Activated T-helper 9 cell treated with anti-CD3 and anti-CD28 coated beads, Interleukin-2, amount 50 U/mL, for 16 hours (primary cell): ENCODE results near the gene PSMD12.
"Not testable (repeated sequence)": the region's sequence is repeated elsewhere in the genome, so short reads cannot be mapped to it uniquely, and the experiment has no call there.

Source experiments
- DNase-seq: peaks from one replicate; pipeline ENCODE4 v3.0.0-alpha.2; 2020; ENCODE audit warnings: low read depth

Gene PSMD12

DNA sequence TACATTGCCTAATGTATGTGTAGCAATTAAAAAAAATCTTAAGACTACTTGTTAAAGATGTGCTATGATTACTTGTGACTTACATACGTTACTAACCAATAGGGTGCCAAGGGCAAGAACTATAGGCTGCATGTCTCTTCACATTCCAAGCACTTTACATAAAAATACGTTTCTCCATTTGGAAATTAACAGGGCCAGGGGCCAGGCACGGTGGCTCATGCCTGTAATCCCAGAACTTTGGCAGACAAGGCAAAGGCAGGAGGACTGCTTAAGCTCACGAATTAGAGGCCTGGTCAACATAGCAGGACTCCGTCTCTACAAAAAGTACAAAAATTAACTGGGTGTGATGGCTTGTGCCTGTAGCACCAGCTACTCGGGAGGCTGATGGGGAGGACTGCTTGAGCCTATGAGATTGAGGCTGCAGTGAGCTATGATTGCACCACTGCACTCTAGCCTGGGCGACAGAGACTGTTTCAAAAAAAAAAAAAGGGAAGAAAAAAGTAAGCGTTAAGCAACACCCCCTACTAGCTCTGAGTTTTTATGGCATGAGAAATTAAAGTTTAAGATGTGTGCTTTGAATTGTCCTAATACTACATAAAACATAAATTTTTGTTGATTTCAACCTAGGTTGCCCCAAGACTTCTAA lies 12.3 kb downstream of the PSMD12 start:
- no peak for DNase-seq

DNA sequence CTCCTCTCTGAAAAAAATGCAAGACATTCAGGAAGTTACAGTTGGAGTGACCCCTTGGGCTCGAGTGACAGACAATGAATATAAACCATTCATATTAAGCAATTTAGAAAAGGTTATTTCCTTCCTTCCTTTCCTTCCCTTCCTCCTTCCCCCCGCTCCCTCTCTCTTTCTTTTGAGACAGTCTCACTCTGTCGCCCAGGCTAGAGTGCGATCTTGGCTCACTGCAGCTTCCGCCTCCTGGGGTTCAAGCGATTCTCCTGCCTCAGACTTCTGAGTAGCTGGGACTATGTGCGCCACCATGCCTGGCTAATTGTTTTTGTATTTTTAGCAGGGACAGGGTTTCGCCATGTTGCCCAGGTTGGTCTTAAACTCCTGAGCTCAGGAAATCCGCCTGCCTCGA lies 13.2 kb downstream of the PSMD12 start:
- DNase-seq: no peak

DNA sequence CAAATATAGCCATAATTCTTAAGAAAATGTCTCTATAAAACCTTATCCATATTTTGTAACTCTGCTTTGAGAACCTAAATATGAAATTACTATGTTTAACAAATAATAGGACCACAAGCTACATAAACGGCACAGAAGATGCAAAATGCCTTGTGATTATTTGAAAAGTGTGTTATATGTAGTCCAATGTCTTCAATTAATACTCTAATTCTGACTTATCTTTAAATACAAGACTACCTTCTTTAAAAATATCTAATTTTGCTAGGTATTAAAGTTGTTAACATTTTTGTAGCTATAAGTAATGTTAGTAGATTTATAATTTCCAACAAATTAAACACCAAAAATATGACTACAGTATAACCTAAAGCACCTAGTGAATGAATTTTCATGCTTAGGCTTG lies 17.0 kb downstream of the PSMD12 start:
- no peak for DNase-seq

DNA sequence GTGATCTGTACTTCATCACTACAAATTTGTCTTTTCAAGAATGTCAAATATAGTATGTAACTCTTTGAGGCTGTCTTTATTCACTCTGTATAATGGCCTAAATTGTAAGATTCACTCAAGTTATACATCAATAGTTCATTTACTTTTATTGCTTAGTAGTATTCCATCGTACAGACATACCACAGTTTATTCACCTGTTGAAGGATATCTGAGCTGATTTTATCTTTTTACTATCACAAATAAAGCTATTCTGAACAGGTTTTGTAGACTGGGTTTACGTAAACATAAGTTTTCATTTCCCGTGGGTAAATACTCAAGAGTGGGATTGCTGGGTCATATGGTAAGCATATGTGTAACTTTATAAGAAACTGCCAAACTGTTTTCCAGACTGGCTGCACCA lies 18.6 kb downstream of the PSMD12 start:
- DNase-seq: no peak

DNA sequence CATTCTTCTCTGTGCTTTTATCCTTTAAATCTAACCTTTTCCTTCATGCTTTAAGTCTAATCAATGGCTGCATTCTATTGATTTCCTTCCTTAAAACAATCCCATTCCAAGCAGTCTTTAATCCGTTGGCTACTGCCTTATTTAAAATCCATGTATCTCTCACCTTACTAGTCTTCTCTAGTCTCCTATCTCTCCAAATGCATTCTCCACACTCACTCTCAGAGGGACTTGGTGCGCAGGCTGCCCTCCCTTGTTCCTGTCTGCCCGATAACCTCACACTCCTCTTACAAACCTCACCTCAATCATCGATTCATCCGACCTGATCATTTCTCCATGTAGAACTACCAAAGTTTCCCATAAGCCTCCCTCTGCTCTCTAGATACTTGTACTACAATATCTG lies 23.1 kb downstream of the PSMD12 start:
- no peak for DNase-seq

DNA sequence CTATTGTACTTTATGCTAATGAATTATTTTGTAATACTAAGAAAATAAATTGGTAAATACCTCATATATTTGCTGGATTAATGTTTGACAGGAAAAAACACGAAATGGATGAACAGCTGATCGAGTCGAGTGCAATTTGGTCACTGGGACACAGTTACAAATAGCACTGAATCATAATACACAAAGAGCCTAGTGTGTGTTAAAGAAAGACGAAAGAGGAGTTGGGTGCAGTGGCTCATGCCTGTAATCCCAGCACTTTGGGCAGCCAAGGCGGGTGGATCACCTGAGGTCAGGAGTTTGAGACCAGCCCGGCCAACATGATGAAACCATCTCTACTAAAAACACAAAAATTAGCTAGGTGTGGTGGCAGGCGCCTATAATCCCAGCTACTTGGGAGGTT lies 28.0 kb downstream of the PSMD12 start:
- DNase-seq: not testable (repeated sequence)

DNA sequence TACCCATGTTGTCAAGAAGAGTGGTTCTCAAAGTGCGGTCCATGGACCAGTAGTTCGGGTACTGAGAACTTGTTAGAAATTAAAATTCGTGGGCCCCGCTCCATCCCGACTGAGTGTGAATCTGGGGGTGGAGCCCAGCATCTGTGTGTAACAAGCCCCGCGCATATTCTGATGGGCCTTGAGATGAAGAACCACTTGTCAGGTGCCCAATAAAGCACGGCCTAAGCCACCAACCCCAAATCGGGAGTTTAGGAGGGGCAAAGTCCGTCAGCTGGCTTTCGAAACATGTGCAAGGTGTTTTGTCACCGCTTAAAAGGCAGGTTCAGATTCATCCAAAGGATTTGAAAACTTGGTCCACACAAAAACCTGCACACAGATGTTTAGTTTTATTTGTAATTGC lies 29.5 kb downstream of the PSMD12 start:
- no peak for DNase-seq

DNA sequence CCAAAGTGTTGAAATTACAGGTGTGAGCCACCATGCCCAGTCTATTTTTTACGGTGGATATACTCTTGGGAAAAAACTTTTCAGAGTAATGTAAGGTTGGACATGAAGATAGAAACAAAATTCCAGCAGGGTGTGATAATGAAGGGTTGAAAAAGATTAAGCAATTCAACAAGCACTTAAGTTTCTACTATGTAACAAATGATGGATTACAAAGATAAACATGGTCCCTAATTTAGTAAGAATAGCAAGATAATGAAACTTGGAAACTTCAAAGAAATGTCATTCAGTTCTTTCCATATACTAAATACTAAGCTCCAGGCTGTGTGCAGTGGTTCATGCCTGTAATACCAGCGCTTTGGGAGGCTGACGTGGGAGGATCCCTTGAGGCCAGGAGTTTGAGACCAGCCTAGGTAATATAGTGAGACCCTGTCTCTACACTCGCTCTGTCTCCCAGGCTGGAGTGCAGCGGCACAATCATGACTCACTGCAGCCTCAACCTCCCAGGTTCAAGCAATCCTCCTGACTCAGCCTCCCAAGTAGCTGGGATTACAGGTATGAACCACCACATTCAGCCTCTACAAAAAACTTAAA lies 31.0 kb downstream of the PSMD12 start:
- DNase-seq: no peak

DNA sequence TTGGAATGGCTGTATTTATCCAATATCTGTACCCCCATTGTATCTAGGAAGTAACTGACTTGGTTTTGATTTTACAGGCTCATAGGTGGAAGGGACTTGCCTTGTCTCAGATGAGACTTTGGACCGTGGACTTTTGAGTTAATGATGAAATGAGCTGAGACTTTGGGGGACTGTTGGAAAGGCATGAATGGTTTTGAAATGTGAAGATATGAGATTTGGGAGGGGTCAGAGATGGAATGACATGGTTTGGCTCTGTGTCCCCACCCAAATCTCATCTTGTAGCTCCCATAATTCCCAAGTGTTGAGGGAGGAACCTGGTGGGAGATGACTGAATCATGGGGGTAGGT lies 34.2 kb downstream of the PSMD12 start:
- not testable (repeated sequence) for DNase-seq

DNA sequence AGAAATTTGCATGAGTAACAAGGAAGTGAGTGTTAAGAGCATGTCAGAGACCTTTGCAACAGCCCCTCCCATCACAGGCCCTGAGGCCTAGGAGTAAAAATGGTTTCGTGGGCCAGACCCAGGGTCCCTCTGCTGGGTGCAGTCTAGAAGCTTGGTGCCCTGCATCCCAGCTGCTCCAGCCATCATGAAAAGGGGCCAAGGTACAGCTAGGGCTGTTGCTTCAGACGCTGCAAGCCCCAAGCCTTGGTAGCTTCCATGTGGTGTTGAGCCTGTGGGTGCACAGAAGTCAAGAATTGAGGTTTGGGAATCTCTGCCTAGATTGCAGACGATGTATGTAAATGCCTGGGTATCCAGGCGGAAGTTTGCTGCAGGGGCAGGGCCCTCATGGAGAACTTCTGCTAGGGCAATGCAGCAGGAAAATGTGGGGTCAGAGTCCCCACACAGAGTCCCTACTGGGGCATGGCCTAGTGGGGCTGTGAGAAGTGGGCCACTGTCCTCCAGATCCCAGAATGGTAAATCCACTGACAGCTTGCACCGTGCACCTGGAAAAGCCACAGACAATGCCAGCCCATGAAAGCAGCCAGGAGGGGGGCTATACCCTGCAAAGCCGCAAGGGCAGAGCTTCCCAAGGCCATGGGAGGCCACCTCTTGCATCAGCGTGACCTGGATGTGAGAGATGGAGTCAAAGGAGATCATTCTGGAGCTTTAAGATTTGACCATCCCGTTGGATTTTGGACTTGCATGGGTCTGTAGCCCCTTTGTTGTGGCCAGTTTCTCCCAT lies 34.8 kb downstream of the PSMD12 start:
- DNase-seq: not testable (repeated sequence)

DNA sequence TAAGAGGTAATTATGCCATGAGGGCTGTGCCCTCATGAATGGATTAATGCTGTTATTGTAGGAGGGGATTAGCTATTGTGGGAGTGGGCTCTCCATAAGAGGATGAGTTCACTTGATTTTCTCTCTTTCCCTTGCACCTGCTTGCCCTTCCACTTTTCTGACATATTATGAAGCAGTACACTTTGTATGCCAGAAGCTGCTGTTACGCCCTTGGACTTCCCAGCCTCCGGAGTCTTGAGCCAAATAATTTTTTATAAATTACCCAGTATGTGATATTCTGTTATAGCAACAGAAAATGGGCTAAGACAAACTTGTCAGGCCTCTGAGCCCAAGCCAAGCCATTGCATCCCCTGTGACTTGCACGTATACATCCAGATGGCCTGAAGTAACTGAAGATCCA lies 38.4 kb downstream of the PSMD12 start:
- DNase-seq: no peak

DNA sequence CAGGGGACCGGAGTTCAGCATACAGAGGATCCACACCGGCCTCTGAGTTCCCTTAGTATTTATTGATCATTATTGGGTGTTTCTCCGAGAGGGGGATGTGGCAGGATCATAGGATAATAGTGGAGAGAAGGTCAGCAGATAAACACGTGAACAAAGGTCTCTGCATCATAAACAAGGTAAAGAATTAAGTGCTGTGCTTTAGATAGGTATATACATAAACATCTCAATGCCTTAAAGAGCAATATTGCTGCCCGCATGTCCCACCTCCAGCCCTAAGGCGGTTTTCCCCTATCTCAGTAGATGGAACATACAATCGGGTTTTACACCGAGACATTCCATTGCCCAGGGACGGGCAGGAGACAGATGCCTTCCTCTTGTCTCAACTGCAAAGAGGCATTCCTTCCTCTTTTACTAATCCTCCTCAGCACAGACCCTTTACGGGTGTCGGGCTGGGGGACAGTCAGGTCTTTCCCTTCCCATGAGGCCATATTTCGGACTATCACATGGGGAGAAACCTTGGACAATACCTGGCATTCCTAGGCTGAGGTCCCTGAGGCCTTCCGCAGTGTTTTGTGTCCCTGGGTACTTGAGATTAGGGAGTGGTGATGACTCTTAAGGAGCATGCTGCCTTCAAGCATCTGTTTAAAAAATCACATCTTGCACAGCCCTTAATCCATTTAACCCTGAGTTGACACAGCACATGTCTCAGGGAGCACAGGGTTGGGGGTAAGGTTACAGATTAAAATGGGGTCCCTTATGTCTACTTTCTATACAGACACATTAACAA lies 39.2 kb downstream of the PSMD12 start:
- DNase-seq: not testable (repeated sequence)

DNA sequence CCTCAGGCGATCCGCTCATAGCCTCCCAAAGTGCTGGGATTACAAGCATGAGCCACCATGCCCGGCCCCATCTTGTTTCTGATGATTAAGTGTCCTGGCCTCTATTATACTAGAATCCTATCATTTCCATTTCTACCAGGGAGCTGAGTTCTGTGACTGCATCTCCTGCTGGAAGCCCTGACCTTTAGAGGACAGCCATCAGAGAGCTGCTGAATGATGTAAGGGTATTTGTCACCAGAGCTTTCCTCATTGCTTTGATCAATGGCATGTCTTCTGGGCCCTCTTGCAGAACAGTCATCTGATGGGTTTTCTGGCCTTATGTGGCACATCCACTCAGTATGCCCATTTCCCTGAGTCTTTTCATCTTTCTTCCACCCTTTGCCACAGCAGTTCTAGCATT lies 39.9 kb downstream of the PSMD12 start:
- DNase-seq: no peak

DNA sequence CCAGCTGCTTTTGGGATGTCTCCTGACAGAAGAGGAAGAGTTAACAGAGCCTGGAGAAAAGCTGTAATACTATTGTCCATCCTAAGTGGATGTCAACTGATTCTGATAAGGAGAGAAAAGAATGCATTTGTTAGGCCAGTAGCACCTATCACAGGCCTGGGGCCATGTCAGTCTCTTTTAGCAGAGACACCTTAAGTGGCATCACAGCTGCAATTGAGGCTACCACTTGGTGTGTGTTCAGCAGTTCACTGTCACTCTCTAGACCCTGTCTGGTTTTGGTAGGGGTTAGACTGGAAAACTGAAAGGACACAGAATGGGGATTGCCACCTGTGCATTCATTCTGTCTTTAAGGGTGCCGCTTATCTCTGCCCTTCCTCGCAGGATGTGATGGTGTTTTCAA lies 42.0 kb downstream of the PSMD12 start:
- no peak for DNase-seq

DNA sequence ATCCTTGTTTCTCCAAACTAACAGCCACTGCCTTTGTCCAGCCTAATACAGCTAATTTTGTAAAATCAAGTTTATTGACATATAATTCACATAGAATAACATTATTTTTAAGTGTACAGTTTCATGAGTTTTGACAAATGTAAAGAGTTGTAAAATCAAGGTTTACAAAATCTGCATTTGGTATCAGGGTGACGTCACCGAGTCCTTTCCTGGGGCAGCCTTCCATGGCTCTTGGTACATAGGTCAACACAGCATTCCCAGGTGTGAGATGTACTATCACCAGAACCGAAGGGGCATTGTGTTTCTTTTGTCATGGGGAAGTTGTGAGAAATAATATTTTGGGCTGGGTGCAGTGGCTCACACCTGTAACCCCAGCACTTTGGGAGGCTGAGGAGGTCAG lies 42.9 kb downstream of the PSMD12 start:
- no peak for DNase-seq

DNA sequence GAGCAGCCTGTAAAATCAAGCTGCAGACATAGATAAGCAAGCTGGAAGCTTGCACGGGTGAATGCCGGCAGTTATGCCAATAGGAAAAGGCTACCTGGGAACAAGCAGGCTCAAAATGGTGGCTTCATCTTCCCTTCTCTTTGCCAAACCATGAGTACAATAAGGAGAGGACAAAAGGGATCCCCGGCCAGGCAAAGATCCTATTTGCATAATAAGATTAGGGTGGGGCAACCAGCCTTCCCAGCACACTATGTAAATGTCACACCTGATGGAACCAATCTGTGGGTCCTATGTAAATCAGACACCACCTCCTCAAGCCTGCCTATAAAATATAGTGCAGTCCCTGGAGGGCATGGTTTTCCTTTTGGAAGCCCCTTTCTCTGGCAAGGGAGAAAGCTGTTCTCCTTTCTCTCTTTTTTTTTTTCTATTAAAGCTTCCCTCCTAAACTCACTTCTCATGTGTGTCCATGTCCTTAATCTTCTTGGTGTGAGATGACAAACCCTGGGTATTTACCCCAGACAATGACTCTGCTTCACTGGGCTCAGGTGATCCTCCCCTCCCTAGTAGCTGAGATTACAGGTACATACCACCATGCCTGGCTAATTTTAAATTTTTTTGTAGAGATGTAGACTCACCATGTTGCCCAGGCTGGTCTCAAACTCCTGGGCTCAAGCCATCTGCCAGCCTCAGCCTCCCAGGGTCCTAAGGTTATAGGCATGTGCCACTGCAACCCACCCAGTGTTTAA lies 44.2 kb downstream of the PSMD12 start:
- no peak for DNase-seq

DNA sequence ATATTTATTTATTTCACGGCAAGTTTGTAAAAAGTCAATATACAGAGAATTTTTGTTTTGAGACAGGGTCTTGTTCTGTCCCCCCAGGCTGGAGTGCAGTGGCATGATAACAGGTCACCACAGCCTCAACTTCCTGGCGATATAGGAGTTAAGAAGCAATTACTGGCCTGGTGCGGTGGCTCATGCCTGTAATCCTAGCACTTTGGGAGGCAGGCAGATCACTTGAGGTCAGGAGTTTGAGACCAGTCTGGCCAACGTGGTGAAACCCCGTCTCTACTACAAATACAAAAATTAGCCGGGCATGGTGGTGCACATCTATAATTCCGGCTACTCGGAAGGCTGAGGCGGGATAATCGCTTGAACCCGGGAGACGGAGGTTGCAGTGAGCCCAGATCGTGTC lies 44.9 kb downstream of the PSMD12 start:
- not testable (repeated sequence) for DNase-seq

DNA sequence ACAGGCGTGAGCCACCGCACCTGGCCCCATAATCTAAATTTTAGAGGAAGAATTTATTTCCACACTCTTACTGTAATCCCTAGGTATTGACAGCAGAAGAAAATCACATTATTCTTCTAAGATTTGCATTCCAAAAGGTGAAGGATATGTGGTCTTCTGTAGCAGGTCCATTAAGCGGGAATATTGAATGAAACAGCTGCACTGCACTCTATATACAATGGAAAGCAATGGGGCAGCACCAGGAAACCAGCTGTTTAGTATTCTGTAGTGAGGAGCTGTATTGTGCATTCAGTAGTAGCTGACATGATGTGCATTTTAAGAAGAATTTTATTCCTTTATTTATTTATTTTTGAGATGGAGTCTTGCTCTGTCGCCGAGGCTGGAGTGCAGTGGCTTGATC lies 49.6 kb downstream of the PSMD12 start:
- no peak for DNase-seq

DNA sequence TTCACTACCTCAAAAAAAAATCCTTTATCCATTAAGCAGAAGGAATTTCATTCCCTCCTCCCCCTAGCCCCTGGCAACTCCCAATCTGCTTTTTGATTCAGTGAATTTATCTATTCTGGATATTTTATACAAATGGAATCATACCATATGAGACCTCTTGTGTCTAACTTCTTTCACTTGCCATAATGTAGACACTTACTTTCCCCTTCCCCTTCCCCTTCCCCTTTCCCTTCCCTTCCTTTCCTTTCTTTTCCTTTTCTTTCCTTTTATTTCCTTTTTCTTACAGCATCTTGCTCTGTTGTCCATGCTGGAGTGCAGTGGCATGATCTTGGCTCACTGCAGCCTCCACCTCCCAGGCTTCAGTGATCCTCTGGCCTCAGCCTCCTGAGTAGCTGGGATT lies 50.5 kb downstream of the PSMD12 start:
- no peak for DNase-seq

DNA sequence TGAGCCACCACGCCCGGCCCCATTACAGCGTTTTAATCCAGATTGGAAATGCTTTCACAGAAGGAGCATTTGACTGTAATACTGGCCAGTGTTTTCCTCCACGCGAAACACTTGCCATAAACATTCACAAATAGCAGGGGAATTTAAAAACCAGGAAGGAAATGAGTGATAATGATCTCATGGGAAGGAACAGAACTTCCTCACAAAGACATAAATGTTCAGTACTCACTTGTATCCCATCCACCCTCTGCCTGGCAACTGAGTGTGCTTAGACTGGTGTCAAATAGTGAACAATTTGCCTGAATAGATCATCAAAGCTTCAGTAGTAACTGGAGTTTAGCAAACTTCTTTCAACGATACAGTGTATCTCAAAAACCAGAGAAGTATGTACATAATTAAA lies 54.1 kb downstream of the PSMD12 start:
- DNase-seq: no peak

DNA sequence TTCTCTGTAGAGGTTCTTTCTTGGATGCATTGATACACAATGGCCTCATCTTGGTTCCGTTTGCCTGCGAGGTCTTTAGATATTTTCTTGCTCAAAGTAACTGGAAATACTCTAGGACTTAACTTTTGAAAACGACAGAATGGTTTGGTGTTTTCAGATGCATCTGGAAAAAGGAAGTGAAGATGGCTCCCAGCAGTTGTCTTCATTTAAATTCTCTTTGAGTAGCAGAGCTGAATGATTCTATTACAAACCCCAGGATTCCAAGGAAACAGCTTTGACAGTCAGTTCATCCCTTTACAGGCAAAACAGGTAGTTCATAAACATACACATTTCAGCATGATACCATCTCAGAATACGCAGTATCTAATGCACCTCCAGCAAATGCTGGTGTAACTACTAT lies 54.8 kb downstream of the PSMD12 start:
- DNase-seq: no peak

DNA sequence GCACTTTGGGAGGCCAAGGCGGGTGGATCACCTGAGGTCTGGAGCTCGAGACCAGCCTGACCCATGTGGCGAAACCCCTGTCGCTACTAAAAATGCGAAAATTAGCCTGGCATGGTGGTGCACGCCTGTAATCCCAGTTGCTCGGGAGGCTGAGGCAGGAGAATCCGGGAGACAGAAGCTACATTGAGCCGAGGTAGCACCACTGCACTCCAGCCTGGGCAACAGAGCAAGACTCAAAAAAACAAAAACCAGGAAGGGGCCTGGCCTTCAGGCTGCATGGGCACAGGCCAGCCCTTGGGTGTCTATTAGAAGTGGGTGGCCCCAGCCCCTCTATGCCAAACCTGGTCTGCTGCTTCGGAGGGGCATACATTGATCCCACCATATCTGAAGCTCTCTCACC lies 56.0 kb downstream of the PSMD12 start:
- DNase-seq: no peak
